Fibroblast of lung (primary cell): ENCODE data around the gene LAYN.

Experiments used
- CTCF ChIP-seq, 2 donors: IDR thresholded peaks in 1 of 2; conservative IDR thresholded peaks in 1 of 2; 1 replicate in 1 of 2; 2 replicates in 1 of 2; pipeline ENCODE4 v1.5.1; 2011 to 2012; ENCODE audit warnings: low read length in 2 of 2, control low read depth in 1 of 2, inconsistent platforms in 1 of 2, low read depth in 1 of 2, mild to moderate bottlenecking in 1 of 2
- EZH2 ChIP-seq: IDR thresholded peaks from 2 replicates; pipeline ENCODE4 v1.5.1; 2012; ENCODE audit warnings: low read length, control low read depth, mild to moderate bottlenecking; ENCODE audit errors: missing control alignments

GRCh38 chr11:111525456-111525855 lies 15.1 kb upstream of the LAYN start:
- TF ChIP-seq CTCF (conservative IDR thresholded peaks at IDR 0.05 in 1 of 2, IDR thresholded peaks at IDR 0.05 in 1 of 2; ENCODE audit: low read depth in 1 of 2, low read length in 2 of 2) (no peak), EZH2 (no peak)
